Progenitor cell of endocrine pancreas (in vitro differentiated cells): ENCODE data around the gene THSD4. TPM values are rescaled to one million over a fixed set of nuclear protein-coding genes. Genes with fewer than 3 reads are reported as not detected.

Source experiments
- DNase-seq: peaks from one replicate; pipeline ENCODE4 v3.0.0; 2021; ENCODE audit warnings: low spot score; ENCODE audit not compliant: unreplicated experiment
- H3K27ac Mint-ChIP-seq: 2 replicates; pipeline ENCODE4 v1.8.0; 2021; ENCODE audit warnings: mild to moderate bottlenecking, moderate library complexity, mixed read lengths
- H3K27me3 Mint-ChIP-seq: 2 replicates; pipeline ENCODE4 v1.8.0; 2021; ENCODE audit warnings: mixed read lengths
- H3K36me3 Mint-ChIP-seq: 2 replicates; pipeline ENCODE4 v1.8.0; 2022; ENCODE audit warnings: mixed read lengths; ENCODE audit not compliant: insufficient read depth
- H3K4me1 Mint-ChIP-seq: 2 replicates; pipeline ENCODE4 v1.8.0; 2021; ENCODE audit warnings: low read depth, mixed read lengths
- H3K4me3 Mint-ChIP-seq: 2 replicates; pipeline ENCODE4 v1.8.0; 2021; ENCODE audit warnings: low read depth, mild to moderate bottlenecking, moderate library complexity, mixed read lengths
- H3K9me3 Mint-ChIP-seq: 2 replicates; pipeline ENCODE4 v1.8.0; 2021; ENCODE audit warnings: low read depth, mixed read lengths
- CTCF ChIP-seq: fragments of 200-600 bp; sonication (generic); IDR thresholded peaks from one replicate; pipeline ENCODE4 v1.5.0; 2021; ENCODE audit warnings: antibody characterized with exemption, mild to moderate bottlenecking; ENCODE audit not compliant: unreplicated experiment
- total RNA-seq: library from RNA; stranded (reverse); gene quantifications from 2 replicates; pipeline ENCODE4 v1.2.1, GENCODE V29; 2021

Gene THSD4
- total RNA-seq, 1 donor from 2014 or later = 6.8 TPM

GRCh38 chr15:71789616-71790015 lies 674.3 kb downstream of the THSD4 start:
- Mint-ChIP-seq H3K36me3 (no peaks in the 10 kb centered on the region), H3K4me1 (peaks cover 3% of the 10 kb centered on the region), H3K27ac (no peak overlapping the region)

GRCh38 chr15:71790081-71790480 lies 674.8 kb downstream of the THSD4 start:
- H3K4me3 Mint-ChIP-seq = no peak overlapping the region
- no peaks in the 10 kb centered on the region for H3K36me3 Mint-ChIP-seq
- peaks cover 3% of the 10 kb centered on the region for H3K4me1 Mint-ChIP-seq
- no peaks in the 10 kb centered on the region for H3K9me3 Mint-ChIP-seq
- no peak for TF ChIP-seq CTCF
- peaks cover 8% of the 10 kb centered on the region for H3K27me3 Mint-ChIP-seq
- no peak for DNase-seq
- H3K27ac Mint-ChIP-seq = no peak overlapping the region

More at GRCh38 chr15:71789616-71790015, 674.3 kb downstream of the THSD4 start:
- no peak for DNase-seq
- Mint-ChIP-seq H3K9me3 (no peaks in the 10 kb centered on the region), H3K4me3 (no peak overlapping the region), H3K27me3 (peaks cover 13% of the 10 kb centered on the region)
- TF ChIP-seq CTCF = no peak

- Mint-ChIP-seq H3K4me1 (peaks cover 3% of the 10 kb centered on the region), H3K36me3 (no peaks in the 10 kb centered on the region), H3K9me3 (no peaks in the 10 kb centered on the region), H3K27ac (no peak overlapping the region), H3K27me3 (peaks cover 8% of the 10 kb centered on the region), H3K4me3 (no peak overlapping the region)
- TF ChIP-seq CTCF = no peak
- DNase-seq = no peak
These were observed 676.7 kb downstream of the THSD4 start for GRCh38 chr15:71791975-71792374.

- H3K27ac Mint-ChIP-seq = no peak overlapping the region
- peaks cover 3% of the 10 kb centered on the region for H3K4me1 Mint-ChIP-seq
- no peak overlapping the region for H3K4me3 Mint-ChIP-seq
- DNase-seq = no peak
- no peaks in the 10 kb centered on the region for H3K9me3 Mint-ChIP-seq
- no peaks in the 10 kb centered on the region for H3K36me3 Mint-ChIP-seq
- peaks cover 8% of the 10 kb centered on the region for H3K27me3 Mint-ChIP-seq
- no peak for TF ChIP-seq CTCF
These were observed 677.2 kb downstream of the THSD4 start for GRCh38 chr15:71792521-71792920.

GRCh38 chr15:71798641-71799040 lies 683.4 kb downstream of the THSD4 start:
- Mint-ChIP-seq H3K27me3 (peaks cover 7% of the 10 kb centered on the region), H3K4me1 (no peaks in the 10 kb centered on the region), H3K4me3 (no peak overlapping the region), H3K9me3 (no peaks in the 10 kb centered on the region), H3K36me3 (no peaks in the 10 kb centered on the region), H3K27ac (no peak overlapping the region)
- no peak for TF ChIP-seq CTCF
- DNase-seq = no peak
